GM19395 (cell line): Measurements from ENCODE around the gene ANKRD13A.

ENCODE experiments used
- ATAC-seq: cut with Tn5 transposase; IDR thresholded peaks from one replicate; pipeline ENCODE4 v1.9.1; 2021; ENCODE audit warnings: mild to moderate bottlenecking, moderate library complexity; ENCODE audit not compliant: unreplicated experiment

Gene ANKRD13A

DNA sequence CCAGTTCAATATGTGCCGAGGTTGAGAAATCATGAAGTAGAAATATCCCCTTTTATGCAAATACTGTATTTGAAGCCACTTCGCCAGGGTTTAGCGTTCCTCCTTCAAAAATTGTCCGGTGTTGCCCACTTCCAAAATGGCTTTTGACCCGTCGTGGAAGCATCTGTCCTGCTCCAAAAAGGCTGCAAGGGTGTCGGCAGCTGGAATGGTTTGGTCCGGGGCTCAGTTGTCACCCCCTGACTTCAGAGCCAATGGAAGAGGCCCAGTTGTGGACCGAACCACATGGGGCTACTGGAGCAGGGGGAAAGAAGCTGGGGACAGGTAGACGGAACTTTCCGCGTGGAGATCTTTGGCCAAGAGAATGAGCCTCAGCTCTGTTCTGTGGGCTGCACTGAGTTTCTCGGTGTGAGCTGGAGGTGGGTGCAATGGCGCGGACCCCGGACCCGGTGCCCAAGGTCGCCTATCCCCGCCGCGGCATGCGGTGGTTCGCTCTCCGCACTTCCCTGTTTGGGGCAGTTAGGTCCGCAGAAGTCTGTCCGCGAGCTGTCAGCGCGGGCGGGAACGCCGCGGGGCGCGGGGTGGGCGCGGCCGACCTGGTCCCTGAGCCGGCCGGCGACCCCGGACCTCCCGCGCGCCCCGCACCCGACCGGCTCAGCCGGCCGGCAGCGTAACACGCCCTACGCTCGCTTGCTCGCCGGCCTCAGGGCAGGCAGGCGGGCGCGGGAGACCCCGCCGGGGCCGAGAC lies at the start of gene ANKRD13A:
Gene ANKRD13A (plus strand): TSS at position 527 of the 745 bp plus-strand sequence. CDS start 259 bp downstream, outside the sequence.
- peak; percentile 50 for ATAC-seq

DNA sequence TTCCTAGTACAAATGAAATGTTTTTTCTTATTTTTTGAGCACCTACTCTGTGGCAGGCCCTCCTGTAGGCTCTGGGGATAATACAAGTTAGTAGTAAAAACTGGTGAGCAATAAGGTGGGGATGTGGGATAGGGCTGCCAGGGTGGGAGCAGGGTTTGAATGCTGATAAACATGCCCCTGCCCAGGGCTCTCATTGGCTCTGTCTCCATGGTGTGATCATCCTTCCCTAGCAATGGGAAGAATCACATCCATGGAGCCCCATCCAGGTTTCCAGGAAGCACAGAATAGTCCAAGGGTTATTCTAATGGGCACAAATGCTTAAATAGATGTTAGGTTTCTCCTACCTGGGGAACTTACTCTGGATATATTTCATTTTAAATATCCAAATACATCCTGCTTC lies 48.6 kb upstream of the ANKRD13A start:
- ATAC-seq: no peak

DNA sequence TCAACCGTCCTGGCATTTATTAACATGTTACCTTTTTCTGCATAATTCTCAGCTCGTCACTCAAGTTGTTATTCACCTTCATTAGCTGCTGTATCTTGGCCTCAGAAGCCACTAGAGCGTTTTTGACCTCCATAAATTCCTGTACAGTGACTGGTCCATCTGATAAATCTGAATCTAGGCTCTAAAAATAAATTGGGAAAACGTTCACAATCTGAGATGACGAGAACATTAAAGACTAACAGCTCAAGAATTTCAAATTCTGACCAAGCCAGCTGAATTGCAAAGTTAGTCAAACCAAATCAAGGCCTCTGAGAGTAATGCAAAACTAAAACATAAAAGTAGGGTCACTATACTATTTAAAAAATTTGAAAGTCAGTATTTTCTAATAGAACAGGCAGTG lies 48.1 kb upstream of the ANKRD13A start:
- no peak for ATAC-seq

DNA sequence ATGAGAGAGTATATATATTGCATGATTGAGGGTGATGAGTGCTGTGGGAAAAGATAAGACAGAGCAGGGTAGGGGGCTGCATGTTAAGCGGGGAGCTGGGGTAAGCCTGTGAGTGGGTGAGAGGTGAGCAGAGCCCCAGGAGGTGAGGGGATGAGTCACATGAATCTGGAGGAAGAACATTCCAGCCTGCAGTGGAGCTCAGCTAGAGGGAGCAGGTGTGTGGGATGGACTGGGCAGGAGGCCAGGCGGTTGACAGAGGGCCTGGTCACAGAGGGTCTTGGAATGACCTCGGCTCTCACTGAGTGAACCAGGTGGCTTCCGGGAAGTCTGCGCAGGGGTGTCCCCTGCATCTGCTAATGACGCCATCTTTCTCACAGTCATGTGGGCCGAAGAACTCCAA lies 47.5 kb upstream of the ANKRD13A start:
- ATAC-seq: no peak

DNA sequence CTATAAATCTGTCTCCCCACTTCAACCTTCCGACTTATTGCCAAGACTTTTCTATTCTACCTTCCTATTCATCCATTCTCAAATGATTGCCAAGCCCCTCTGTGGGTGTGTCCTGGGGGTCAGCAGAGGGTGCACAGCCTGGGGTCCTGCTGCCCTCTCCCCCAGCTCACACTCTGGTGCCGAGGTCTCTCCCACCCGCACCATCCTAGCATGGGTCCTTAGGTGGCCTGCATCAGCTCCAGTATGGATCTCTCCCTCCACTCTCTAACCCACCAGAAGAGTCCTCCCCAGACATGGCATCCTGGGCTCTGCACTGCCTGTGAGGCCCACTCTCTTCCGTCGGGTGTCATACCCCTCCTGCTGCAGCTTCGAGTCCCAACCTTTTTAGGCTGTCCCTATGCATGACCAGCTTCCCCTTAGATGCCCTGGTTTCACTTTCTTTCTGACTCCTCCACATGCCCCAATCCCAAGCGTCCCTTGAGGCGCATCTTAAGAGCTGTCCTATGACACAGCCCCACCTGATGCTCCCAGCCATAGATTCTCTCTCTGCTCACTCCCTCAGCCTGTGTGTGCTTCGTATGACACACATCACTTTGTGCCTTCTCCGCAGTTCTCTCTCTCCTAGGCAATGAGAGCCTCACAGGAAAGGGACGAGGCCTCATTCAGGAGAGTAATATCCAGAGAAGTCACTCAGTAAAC lies 46.9 kb upstream of the ANKRD13A start:
- ATAC-seq: no peak

DNA sequence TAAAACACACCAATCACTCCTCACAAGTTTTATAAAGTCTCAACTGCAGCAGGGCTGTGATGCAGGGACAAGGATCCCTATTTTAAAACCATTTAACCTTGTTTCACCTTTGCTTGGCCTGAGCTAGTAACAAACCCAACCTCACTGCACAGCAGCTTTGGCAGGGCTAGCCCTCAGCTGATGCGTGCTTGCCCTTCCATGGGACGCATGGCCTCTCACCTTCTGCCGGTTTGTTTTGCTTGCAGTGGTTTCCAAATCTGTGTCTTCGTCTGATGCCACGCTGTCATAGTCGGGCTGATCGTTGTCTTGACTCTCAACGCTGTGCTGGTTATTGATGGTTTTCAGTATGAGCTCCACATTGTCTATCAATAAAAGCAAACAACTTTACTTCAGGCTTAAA lies 46.4 kb upstream of the ANKRD13A start:
- ATAC-seq: no peak

DNA sequence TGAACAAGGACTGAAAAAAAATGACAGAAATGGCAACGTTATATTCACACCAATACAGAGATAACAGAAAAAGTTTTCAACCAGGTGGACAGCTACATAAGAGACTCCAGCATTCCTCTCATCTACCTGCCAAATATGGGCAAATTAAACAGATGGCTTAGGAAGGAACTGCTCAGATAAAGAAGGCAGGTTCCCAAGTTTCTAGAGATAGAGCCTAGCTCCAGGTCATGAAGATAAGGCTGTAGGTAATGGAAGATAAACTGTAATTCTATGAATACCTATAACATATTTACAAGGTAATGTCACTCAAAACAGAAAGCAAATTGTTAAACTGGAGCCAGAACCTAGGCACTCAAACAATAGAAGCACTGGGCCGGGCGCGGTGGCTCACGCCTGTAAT lies 45.6 kb upstream of the ANKRD13A start:
- ATAC-seq: no peak

DNA sequence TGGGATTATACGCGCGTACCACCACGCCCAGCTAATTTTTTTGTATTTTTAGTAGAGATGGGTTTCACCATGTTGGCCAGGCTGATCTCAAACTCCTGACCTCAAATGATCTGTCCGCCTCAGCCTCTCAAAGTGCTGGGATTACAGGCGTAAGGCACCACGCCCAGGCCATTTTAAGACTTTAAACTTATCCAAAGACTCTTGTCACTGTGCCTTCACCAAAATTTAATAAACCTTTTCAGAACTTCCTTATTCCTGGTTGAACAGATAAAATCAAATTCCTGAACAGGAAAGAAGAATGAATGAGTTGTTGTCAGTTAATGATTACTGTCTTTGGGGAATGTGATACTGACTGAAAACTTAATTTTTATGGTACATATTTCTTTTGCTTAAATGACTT lies 40.9 kb upstream of the ANKRD13A start:
- ATAC-seq: no peak

DNA sequence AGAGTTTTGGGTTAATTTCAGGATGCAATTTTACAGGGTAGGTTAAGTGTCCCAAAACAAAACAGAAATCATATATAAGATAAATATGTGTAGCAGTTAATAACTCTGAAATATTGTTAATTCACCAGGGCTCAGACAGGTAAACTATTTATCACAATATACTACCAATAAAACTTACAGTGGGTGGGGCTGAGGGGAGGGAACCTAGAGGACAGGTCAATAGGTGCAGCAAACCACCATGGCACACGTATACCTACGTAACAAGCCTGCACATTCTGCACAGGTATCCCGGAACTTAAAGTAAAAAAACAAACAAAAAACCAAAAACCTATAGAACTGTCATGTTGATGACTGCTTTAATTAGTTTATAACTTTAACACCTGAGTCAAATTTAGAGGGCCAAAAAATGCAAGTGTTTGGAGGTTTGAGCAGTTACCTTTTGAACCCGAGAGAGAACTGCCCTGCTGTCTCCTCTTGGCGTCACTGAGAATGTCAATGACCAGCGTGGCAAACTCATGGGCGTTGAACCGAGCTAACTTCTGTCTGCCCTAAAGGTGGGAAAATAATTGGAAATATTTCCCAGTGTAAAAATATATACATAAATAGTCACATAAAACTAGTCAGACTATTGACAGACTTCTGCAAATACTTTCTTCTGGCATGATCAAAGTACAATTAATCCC lies 39.7 kb upstream of the ANKRD13A start:
- ATAC-seq: no peak

DNA sequence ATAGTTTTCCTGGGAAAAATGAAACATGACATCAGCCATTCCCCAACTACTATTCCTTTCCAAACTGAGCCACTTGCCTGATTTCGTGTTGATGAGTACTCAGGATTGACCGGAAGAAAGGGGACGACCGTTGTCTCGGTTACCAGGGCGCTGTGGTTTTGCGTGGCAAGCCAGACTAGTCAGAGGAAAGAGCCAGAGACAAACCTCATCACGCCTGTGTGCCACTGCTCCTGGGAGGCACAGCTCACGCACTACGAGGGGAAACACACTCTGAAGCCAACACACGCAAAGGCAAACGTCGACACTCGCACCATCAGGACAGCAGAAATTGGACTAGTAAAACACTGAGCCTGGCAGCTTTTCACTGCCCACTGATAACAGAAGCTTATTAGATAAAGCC lies 38.0 kb upstream of the ANKRD13A start:
- no peak for ATAC-seq

DNA sequence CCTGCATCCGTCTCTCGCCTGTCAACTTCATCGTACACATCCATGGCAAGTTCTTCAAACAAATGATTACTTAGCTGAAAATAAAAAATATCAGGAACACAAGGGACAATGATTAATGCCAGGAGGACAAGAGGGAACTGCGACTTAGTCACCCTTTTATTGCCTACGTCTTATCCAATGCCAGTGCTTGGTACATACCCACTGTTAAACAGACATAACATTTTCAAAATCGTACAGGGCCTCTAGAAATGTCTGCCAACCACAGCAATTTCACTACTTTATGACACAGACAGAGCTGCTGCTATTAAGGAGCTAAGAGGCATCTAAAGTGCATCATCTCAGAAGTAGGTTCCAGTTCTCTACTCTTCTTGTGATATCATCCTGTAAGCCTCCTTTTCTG lies 37.6 kb upstream of the ANKRD13A start:
- no peak for ATAC-seq

DNA sequence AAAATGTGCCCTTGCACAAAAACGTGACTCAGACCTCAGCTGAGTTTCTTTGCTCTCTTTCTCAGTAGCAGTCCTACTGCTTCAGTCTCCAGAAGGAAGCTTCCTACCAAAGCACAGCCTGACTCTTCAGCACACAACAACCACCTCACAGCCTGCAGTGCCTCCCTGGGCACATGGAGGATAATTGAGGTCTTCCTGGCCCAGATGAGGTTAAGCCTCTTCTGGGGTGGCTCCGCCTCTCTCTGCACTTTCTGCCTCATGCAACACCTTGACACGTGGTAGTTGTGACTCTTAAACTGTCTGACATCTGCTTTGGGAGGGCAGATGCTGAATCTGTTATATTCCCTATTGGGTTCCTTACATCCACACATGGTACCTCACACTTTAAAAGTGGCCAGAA lies 36.8 kb upstream of the ANKRD13A start:
- no peak for ATAC-seq

DNA sequence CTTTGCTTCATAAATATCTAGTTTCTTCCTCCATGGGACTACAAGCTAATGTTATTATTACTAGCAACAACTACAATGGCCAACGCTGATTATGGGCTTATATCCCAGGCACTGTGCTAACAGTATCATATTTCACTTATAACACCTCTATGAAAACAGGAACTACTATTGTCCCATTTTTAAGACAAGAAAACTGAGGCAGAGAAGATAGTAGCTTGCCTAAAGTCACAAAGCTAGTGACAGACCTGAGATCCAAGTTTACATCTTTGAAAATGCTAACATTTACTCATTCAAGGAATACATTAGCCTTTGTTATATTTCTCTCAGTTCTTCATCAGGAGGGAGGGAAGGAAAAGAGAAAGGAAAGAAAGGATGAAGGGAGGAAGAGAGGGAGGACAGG lies 35.9 kb upstream of the ANKRD13A start:
- ATAC-seq: no peak

DNA sequence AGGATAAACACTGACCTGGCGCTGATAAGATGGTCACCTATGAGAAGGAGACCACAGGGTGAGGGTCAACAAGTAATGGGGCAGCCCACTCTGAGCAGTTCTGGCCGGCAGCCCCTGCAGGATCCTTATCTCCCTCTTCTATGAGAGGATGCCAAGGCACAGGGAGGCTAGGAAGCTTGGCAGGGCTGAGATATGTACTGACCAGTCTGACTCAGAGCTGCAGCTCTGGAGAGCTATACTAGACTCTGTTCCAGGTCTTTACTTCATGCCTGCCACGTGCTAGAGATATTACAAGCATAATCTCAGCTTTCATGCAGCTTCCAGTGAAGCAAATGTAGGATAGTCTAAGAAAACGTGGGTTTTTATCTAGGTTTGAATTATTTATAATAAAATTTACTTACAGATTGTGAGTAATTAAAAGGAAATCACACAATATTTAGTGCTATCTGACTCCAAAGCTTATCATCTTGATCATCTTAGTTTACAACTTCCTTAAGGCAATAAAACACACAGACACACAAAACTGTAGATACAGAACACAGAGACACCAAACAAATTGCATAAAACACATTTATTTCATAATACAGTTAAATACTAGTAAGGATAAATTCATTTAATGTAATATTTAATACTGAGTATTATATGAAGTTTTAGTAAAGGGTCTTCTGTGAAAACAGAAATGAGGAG lies 35.3 kb upstream of the ANKRD13A start:
- ATAC-seq: no peak

DNA sequence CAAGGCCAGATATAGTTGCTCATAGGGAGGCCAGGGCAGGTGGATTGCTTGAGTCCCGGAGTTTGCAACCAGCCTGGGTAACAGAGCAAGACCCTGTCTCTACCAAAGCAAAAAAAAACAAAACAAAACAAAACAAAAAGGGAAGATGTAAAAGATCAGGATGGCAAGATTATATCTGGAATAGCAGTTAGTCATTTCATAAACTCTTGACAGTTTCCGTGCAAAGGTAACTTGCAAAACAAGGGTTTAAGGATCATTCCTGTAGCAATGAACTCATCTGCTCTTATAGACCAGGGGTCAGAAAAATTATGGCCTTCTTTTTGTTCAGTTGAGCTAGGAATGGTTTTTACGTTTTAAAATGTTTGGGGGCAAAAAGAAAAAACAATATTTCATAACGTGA lies 32.7 kb upstream of the ANKRD13A start:
- ATAC-seq: no peak

DNA sequence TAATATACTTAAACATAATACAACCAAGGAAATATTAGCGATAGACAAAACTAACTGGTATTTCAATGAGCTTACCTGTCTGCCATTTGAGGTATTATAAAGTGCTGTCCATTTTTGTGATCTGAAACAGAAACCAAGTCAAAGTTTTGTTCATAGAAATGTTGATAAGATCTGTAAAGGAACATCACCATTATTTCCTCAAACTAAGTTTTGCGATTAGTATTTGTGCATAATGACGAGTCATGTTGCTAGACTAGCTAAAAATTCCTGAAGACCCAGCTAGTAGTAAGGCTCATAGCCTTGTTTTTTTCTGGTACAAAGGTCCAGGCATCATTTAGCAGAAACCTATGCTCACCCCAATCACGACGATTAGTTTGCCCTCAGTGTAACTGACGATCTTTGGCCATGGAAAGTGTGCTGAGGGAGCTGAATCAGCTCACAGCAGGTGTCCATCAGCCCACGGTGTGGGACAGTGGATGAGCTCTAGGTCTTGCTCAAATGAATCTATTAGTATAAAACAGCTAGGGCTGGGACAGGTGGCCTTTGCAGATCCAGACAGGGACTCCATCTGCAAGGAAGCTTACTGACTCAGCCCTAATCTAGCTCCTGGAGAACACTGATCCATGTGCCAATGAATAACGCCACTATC lies 31.7 kb upstream of the ANKRD13A start:
- no peak for ATAC-seq

DNA sequence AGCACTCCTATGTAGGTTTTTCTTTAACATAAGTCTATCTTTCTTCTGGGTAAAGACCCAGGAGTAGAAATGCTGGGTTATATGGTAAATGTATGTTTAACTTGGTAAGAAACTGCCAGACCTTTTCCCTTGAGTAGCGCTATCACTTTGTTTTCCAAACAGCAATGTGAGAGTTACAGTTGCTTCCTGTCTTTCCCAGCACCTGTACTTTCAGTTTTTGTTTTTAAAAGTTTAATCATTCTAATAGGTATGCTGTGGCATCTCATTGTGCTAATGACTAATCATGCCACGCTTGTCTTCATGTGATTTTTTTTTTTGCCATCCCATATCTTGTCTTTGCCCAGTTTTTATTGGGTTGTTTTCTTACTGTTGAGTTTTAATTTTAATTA lies 31.2 kb upstream of the ANKRD13A start:
- ATAC-seq: no peak

DNA sequence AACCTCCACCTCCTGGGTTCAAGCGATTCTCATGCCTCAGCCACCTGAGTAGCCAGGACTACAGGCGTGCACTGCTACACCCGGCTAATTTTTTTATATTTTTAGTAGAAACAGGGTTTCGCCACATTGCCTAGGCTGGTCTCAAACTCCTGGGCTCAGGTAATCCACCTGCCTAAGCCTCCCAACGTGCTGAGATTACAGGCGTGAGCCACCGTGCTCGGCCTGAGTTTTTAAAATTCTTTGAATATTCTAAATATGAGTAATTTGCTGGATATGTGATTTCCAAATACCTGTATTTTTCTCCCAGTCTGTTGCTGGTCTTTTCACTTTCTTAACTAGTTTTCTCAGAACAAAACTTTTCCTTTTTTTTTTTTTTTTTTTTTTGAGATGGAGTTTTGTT lies 30.4 kb upstream of the ANKRD13A start:
- ATAC-seq: no peak

DNA sequence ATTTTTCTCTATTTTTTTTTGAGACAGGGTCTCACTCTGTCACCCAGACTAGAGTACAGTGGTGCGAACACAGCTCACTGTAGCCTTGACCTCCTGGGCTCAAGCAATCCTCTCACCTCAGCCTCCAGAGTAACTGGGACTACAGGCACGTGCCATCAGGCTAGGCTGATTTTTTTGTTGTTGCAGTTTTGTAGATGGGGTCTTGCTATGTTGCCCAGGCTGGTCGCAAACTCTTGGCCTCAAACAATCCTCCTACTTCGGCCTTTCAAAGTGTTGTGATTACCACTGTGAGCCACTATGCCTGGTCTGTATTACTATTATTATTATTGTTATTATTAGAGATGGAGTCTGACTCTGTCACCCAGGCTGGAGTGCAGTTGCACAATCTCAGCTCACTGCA lies 26.4 kb upstream of the ANKRD13A start:
- no peak for ATAC-seq

DNA sequence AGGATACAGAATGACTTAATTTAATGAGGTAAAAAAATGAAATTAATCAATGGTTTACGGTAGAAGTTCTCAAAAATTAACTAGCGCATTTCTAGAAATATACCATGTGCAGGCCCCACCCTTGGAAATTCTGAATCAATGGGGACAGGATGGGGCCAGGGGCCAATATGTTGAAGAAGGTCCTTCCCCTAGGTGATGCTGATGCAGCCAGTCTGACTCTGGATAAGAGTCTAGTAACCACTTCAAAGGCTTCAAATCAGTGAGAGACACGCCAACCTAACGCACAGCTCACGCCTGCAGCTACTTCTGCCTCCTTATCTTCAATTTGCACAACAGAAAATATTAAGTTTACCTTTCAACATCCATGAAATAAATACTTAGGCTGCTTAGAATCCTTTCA lies 17.9 kb upstream of the ANKRD13A start:
- ATAC-seq: no peak

DNA sequence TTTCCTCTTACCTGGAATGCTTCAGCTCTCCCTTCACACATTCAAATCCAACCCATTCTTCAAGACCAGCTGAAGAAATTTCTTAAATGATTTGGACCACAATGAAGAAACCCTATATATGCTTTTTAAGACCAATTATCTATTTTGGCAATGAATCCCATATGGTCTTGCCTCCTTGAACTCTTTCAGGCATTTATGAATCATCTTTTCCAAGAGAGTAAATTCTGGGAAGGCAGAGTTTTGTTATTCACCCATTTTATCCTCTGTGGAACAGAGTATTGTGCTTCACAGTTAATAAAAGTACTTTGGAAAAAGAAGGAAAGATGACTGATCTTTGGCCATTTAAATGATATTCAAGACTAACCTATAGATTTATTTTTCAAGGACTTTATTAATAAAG lies 17.0 kb upstream of the ANKRD13A start:
- no peak for ATAC-seq
